Retinal pigment epithelial cell (primary cell): ENCODE measurements around the gene ATF7IP.

Source experiments
- DNase-seq: peaks from one replicate; pipeline ENCODE4 v3.0.0-alpha.2; 2010; ENCODE audit warnings: low read depth
- H3K4me3 ChIP-seq: 2 replicates; pipeline ENCODE4 v1.5.1; 2011; ENCODE audit warnings: mild to moderate bottlenecking, low read length, control low read depth, moderate library complexity
- CTCF ChIP-seq: conservative IDR thresholded peaks from 2 replicates; pipeline ENCODE4 v1.5.1; 2011; ENCODE audit warnings: low read depth, low read length, control low read depth, inconsistent platforms

Gene ATF7IP

GRCh38 chr12:14364583-14365271, 755 bp upstream of the ATF7IP start:
- TF ChIP-seq CTCF, result no peak
- H3K4me3 ChIP-seq, result peak overlapping the region; percentile 76
- no peak for DNase-seq

DNA sequence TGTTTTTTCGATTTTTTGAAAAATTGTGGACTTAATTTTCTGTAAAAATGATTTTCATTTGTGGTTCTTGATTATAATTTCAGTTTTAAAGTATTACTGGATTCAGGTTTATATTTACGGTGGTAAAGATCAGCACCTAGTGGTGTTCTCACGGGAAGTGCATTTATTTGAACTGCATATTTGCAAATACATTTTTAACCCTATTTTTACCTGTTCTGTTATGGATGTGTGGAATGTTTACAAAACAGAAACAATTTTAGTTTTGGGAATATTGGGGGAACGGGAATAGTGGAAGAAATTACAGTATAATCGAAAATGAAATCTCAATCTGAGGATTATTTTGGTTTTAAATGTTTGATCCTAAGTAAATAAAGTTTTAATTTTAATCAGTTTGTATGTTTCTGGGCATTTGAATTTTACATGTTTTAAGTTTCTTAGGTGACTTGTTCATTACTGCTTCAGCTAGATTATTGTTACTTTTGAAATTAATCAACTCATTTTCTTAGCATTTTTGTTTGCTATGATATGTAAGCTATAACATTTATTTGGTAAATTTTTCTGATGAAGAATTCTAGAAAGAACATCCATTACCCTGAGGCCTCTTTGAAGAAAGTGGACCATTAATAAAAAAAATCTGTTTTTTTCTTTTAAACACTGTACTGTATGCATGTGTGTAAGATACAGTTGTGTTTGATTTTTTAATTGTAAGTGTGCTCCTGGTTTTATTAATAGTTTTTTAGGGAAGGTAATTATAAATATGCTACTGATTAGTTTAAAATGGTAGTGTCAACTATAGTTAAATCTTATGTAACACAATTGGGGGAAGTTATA, 942 bp downstream of the ATF7IP start:
- H3K4me3 ChIP-seq, result peak overlapping the region; percentile 76
- no peak for DNase-seq
- TF ChIP-seq CTCF, result peak; percentile 33

- DNase-seq, result no peak
- TF ChIP-seq CTCF, result no peak
Observed at GRCh38 chr12:14367040-14367661, 1.7 kb downstream of the ATF7IP start.

GRCh38 chr12:14369311-14369710, 3.8 kb downstream of the ATF7IP start:
- DNase-seq, result no peak
- TF ChIP-seq CTCF, result no peak
- H3K4me3 ChIP-seq, result no peak overlapping the region

More at GRCh38 chr12:14367040-14367661, 1.7 kb downstream of the ATF7IP start:
- H3K4me3 ChIP-seq, result peak overlapping the region; percentile 76

GRCh38 chr12:14373217-14373616, 7.7 kb downstream of the ATF7IP start:
- no peak for TF ChIP-seq CTCF
- DNase-seq, result no peak
- no peak overlapping the region for H3K4me3 ChIP-seq

DNA sequence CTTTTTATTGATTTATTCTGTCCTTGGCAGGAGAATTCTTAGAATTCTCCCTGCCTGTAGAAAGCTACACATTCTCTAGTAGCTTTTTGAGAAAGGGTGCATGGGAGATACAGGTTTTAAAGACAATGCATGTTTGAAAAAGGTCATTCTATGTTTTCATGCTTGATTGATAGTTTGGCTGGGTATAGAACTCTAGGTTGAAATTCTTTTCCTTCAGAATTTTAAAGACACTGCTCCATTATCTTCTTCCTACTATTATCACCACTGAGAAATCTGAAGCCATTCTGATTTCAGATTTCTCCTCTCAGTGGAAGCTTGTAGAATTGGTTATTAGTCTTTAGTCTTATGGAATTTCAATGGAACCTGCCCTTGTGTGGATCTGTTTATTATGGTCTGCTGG, 14.0 kb downstream of the ATF7IP start:
- no peak for TF ChIP-seq CTCF
- H3K4me3 ChIP-seq, result no peak overlapping the region
- DNase-seq, result no peak
